ENCODE measurements around the gene PSMD2. TPM values are rescaled to one million over a fixed set of nuclear protein-coding genes. Genes with fewer than 3 reads are reported as not detected.

The PSMD2 gene
- total and polyA plus RNA-seq, 2 of the 8 experiments (the other 6 are each of a cell fraction or from before 2014, with no cell fraction given) = 350 to 363 TPM

GRCh38 chr3:184282941-184283340 is 16.1 kb upstream of the PSMD2 start:
- Histone ChIP-seq H3K36me3 (ENCODE audit: control insufficient read depth in 2 of 4, insufficient read depth in 4 of 4, low read length in 3 of 4) (no peaks in the 10 kb centered on the region), H3K18ac (ENCODE audit: extremely low read depth, low read length) (no peak overlapping the region), H3K9me3 (ENCODE audit: insufficient read depth in 2 of 2, low read depth in 1 of 2, low read length in 1 of 2) (no peaks in the 10 kb centered on the region), H3K23me2 (ENCODE audit: low read depth, low read length) (no peaks in the 10 kb centered on the region), H4K20me1 (replicated peaks in 1 of 2; ENCODE audit: control insufficient read depth in 1 of 2, insufficient read depth in 2 of 2, low read length in 2 of 2) (no peaks in the 10 kb centered on the region), H4K91ac (replicated peaks; ENCODE audit: insufficient read length, low read length) (no peak overlapping the region), H3K56ac (replicated peaks; ENCODE audit: insufficient read length, low read depth, low read length) (no peak overlapping the region), H3K14ac (ENCODE audit: insufficient read length) (no peak overlapping the region), H3K27me3 (replicated peaks in 1 of 4; ENCODE audit: control insufficient read depth in 3 of 4, extremely low read depth in 1 of 4, insufficient read depth in 3 of 4, low read length in 3 of 4) (peaks cover 0 to under 1% (median 0%) of the 10 kb centered on the region in 4 experiments; a peak in 1 of 7 replicates), H2BK15ac (ENCODE audit: low read length) (no peak overlapping the region), H3K79me2 (ENCODE audit: control insufficient read depth in 1 of 2, insufficient read depth in 2 of 2, low read length in 2 of 2) (no peaks in the 10 kb centered on the region), H3K27ac (ENCODE audit: low read depth, low read length) (no peak overlapping the region), H2BK120ac (replicated peaks; ENCODE audit: low read depth, low read length) (no peak overlapping the region), H3K9ac (replicated peaks in 1 of 4; ENCODE audit: extremely low read depth in 1 of 4, low read depth in 3 of 4, low read length in 3 of 4) (no peak overlapping the region), H4K8ac (ENCODE audit: extremely low read depth, insufficient read depth, low read length) (no peak overlapping the region), H3K4ac (replicated peaks; ENCODE audit: insufficient read length, low read depth, low read length) (no peak overlapping the region), H3K23ac (ENCODE audit: insufficient read length) (no peak overlapping the region), H3K79me1 (ENCODE audit: low read depth, low read length) (no peaks in the 10 kb centered on the region), H4K5ac (ENCODE audit: insufficient read length, low read depth, low read length) (no peak overlapping the region), H3K4me3 (ENCODE audit: extremely low read depth in 1 of 4, insufficient read depth in 2 of 4, low read depth in 3 of 4, low read length in 4 of 4) (no peak overlapping the region), H2BK20ac (ENCODE audit: low read length) (no peak overlapping the region), H2AFZ (ENCODE audit: low read length) (no peak overlapping the region), H2BK5ac (ENCODE audit: low read depth, low read length) (no peak overlapping the region), H2BK12ac (ENCODE audit: low read depth, low read length) (no peak overlapping the region), H3K4me2 (ENCODE audit: insufficient read depth in 1 of 2, low read depth in 2 of 2, low read length in 2 of 2) (no peak overlapping the region), H2AK5ac (ENCODE audit: low read depth, low read length) (no peak overlapping the region), H3K4me1 (replicated peaks in 1 of 4; ENCODE audit: control insufficient read depth in 3 of 4, insufficient read depth in 4 of 4, low read length in 3 of 4) (peaks cover 0 to 2% (median 0%) of the 10 kb centered on the region in 4 experiments; a peak in 2 of 7 replicates)
- CTCF ChIA-PET (ENCODE audit: partially characterized antibody) = interaction anchor here (1.0 to 6.0 kb wide), 8 partner anchors 9 to 144 kb away, joined by 3 to 47 read pairs (median 6); no protein-coding TSS in a partner anchor
- DNase-seq (ENCODE audit: low read depth in 1 of 2, low spot score in 2 of 2) (no peak), FAIRE-seq (no peak)
- no peak for TF ChIP-seq SUZ12 (IDR thresholded peaks at IDR 0.05; ENCODE audit: low read length)
- no peak for TF ChIP-seq FOSL1 (IDR thresholded peaks at IDR 0.05; ENCODE audit: insufficient read depth, low read depth, low read length)
- TF ChIP-seq CTCF (IDR thresholded peaks at IDR 0.05; ENCODE audit: control extremely low read depth in 1 of 3, insufficient read depth in 1 of 3, low read depth in 1 of 3, low read length in 3 of 3) = no peak
- TF ChIP-seq CREB1 (IDR thresholded peaks at IDR 0.05) = no peak
- no peak for TF ChIP-seq TEAD4 (IDR thresholded peaks at IDR 0.05; ENCODE audit: low read depth, low read length)
- TF ChIP-seq SAP30 (IDR thresholded peaks at IDR 0.05; ENCODE audit: insufficient read depth, insufficient replicate concordance, low read length) = no peak
- 92% methylated on average over 4 of the region's 4 CpGs; no CpG with 5 or more reads in 1 of the 2 experiments for WGBS, 2 experiments (ENCODE audit: extremely low coverage in 1 of 2, insufficient coverage in 1 of 2, insufficient read length in 1 of 2, insufficient replicate concordance in 2 of 2, low coverage in 1 of 2, low lambda C conversion rate in 2 of 2, missing lambda C conversion rate in 1 of 2)
- POLR2A ChIA-PET (ENCODE audit: partially characterized antibody) = interaction anchor here (1.1 kb wide), 1 partner anchor 100 kb away, joined by 3 read pairs; no protein-coding TSS in a partner anchor

Measured in H1 (cell line).